Cerebellar nuclear complex (tissue), 1 donor: ENCODE data around the gene FLNC.

ENCODE experiments used
- DNase-seq, 2 experiments: peaks; one replicate each; lab custom pipeline; 2025; lab: John Stamatoyannopoulos, UW

Gene FLNC

GRCh38 chr7:128891110-128891941 is 61.1 kb downstream of the FLNC start:
- DNase-seq, result no peak

- no peak for DNase-seq
These were observed 61.7 kb downstream of the FLNC start for GRCh38 chr7:128891942-128892269.

GRCh38 chr7:128892521-128893250 is 62.5 kb downstream of the FLNC start:
- no peak for DNase-seq

GRCh38 chr7:128893251-128894100 is 63.3 kb downstream of the FLNC start:
- DNase-seq, result no peak

GRCh38 chr7:128894101-128894440 is 63.9 kb downstream of the FLNC start:
- DNase-seq, result no peak

GRCh38 chr7:128895320-128895719 is 65.1 kb downstream of the FLNC start:
- DNase-seq, result no peak

- no peak for DNase-seq
These were observed 69.2 kb downstream of the FLNC start for GRCh38 chr7:128899392-128899791.

GRCh38 chr7:128900237-128900636 is 70.0 kb downstream of the FLNC start:
- no peak for DNase-seq

- DNase-seq, result no peak
These were observed 72.8 kb downstream of the FLNC start for GRCh38 chr7:128902761-128903585.

- no peak for DNase-seq
These were observed 73.6 kb downstream of the FLNC start for GRCh38 chr7:128903621-128904361.

GRCh38 chr7:128904381-128905197 is 74.4 kb downstream of the FLNC start:
- no peak for DNase-seq

GRCh38 chr7:128906001-128906765 is 76.0 kb downstream of the FLNC start:
- no peak for DNase-seq

- no peak for DNase-seq
These were observed 76.8 kb downstream of the FLNC start for GRCh38 chr7:128906766-128907559.
